PFSK-1 (cell line): Measurements from ENCODE around the gene ADAMTS2.

Source experiments
- FOXP2 ChIP-seq: optimal IDR thresholded peaks from 2 replicates; pipeline ENCODE3; 2011; ENCODE audit warnings: borderline replicate concordance, control low read depth, inconsistent platforms; ENCODE audit not compliant: insufficient read depth; ENCODE audit errors: extremely low read length, extremely low read depth
- POLR2AphosphoS5 ChIP-seq: IDR thresholded peaks from 2 replicates; pipeline ENCODE4 v1.6.1; 2012; ENCODE audit warnings: low read depth, mild to moderate bottlenecking, control low read depth, low read length, moderate library complexity
- REST ChIP-seq, 2 experiments: IDR thresholded peaks; 2 replicates each; pipeline versions ENCODE4 v1.6.1 to v1.8.0; 2011 to 2012; ENCODE audit warnings: low read depth in 2 of 2, low read length in 2 of 2, control low read depth in 1 of 2, inconsistent platforms in 1 of 2, mild to moderate bottlenecking in 1 of 2, moderate library complexity in 1 of 2; ENCODE audit not compliant: insufficient read depth in 1 of 2
- SIN3A ChIP-seq: IDR thresholded peaks from 2 replicates; pipeline ENCODE4 v1.6.1; 2012; ENCODE audit warnings: mild to moderate bottlenecking, low read length, moderate library complexity, borderline replicate concordance; ENCODE audit not compliant: insufficient read depth
- TAF1 ChIP-seq: IDR thresholded peaks from 2 replicates; pipeline ENCODE4 v1.6.1; 2012; ENCODE audit warnings: low read length, control low read depth, borderline replicate concordance; ENCODE audit not compliant: insufficient read depth

ADAMTS2 gene

GRCh38 chr5:179132586-179133355 is 212.5 kb downstream of the ADAMTS2 start:
- TF ChIP-seq SIN3A = no peak
- TF ChIP-seq REST (IDR thresholded peaks at IDR 0.05; ENCODE audit: insufficient read depth in 1 of 2, low read depth in 2 of 2, low read length in 2 of 2) = no peak
- TF ChIP-seq POLR2AphosphoS5 = no peak
- TF ChIP-seq FOXP2 = no peak
- no peak for TF ChIP-seq TAF1

DNA sequence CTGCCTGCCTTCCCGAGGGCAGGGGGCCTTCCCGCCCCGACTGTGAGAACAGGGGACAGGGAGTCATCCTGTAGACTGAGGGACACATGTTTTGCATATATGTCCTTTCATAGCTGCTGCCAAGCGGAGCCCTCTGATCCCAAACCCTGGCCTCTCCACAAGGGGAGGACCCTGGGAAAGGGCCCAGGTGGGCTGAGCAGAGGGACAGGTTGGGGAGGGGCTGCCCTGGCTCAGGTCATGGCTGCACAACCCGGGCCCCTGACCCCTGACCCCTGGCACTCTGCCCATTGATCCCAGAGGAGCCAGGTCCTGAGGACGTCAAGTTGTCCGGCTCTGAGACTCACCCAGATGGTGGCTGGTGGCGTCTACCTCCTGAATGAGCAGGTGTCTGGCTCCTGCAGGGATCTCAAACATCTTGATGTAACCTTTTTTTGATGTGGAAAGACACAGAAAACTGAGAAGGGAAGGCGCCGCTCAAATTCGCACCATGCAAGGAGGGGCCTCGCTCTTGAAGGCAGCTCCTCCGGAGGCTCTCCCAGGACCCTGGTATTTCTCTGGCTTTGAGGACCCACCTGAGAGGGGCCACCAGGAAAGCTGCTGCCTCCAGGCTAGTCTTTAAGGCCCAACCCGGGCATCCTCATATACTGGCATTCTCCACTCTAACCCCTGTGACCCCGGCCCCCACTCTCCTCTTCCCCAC is 213.2 kb downstream of the ADAMTS2 start:
- TF ChIP-seq SIN3A = no peak
- TF ChIP-seq TAF1 = no peak
- TF ChIP-seq FOXP2 = no peak
- no peak for TF ChIP-seq REST (IDR thresholded peaks at IDR 0.05; ENCODE audit: insufficient read depth in 1 of 2, low read depth in 2 of 2, low read length in 2 of 2)
- TF ChIP-seq POLR2AphosphoS5 = no peak

GRCh38 chr5:179131321-179131835 is 213.9 kb downstream of the ADAMTS2 start:
- TF ChIP-seq POLR2AphosphoS5 = no peak
- no peak for TF ChIP-seq FOXP2
- TF ChIP-seq REST (IDR thresholded peaks at IDR 0.05; ENCODE audit: insufficient read depth in 1 of 2, low read depth in 2 of 2, low read length in 2 of 2) = no peak
- TF ChIP-seq TAF1 = no peak
- no peak for TF ChIP-seq SIN3A

GRCh38 chr5:179130101-179130681 is 215.1 kb downstream of the ADAMTS2 start:
- TF ChIP-seq SIN3A (no peak), TAF1 (no peak), POLR2AphosphoS5 (no peak), FOXP2 (no peak), REST (IDR thresholded peaks at IDR 0.05; ENCODE audit: insufficient read depth in 1 of 2, low read depth in 2 of 2, low read length in 2 of 2) (no peak)
